ENCODE data around the gene SPRR2F.
"Not testable (repeated sequence)": the region's sequence is repeated elsewhere in the genome, so short reads cannot be mapped to it uniquely, and the experiment has no call there.

The SPRR2F gene, protein sequence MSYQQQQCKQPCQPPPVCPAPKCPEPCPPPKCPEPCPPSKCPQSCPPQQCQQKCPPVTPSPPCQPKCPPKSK

GRCh38 chr1:153113416-153113815 is at the start of gene SPRR2F:
Gene SPRR2F, minus strand, starts transcription at chr1:153113516. Its CDS starts 783 bp downstream, at chr1:153112733.
- DNase-seq (ENCODE audit: low read depth in 3 of 3), result no peak

DNA sequence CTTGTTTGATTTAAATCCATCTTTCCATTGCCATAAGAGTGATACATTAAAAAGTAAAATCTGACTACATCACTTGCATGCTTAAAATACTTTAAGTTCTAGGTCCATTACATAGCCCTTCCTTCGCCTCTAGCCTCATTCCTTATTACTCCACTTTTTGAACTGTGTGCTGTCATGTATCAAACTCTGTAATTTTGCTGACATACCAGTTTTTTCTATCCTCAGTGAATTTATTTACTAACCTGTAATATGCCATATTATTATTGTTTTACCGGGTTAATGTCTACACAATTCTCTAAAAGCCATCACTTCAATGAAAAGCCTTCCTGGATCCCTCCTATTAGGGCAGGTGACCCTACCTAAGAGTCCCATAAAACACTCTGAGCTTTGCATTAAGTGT is 42.2 kb upstream of the SPRR2F start:
- DNase-seq (ENCODE audit: low read depth in 3 of 3), result no peak

- DNase-seq (ENCODE audit: low read depth in 3 of 3), result no peak
Observed at GRCh38 chr1:153152481-153152880, 39.2 kb upstream of the SPRR2F start.

DNA sequence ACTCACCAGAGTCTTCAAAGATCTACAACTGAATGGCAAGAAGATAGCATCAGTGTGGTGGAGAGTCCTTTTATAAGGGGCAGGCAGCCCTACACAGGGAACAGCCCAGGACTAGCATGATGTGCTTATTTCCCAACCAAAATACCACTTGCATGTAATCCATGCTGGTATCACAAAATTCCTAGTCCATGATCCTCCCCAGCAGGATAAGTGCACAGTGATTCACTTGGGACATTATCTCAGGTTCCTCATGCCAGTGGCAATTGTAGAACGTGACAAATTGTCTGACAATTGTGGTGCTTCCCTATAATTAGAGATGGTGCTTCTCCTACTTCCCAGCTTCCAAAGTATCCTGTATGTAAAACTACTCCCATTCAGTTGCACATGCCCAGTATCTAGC is 37.5 kb upstream of the SPRR2F start, which contains the start of gene SPRR2G:
Gene SPRR2G (minus strand): TSS at position 45 of the 400 bp plus-strand sequence. CDS start 780 bp downstream, outside the sequence.
- no peak for DNase-seq (ENCODE audit: low read depth in 3 of 3)

GRCh38 chr1:153141377-153141776 is 28.1 kb upstream of the SPRR2F start:
- no peak for DNase-seq (ENCODE audit: low read depth in 3 of 3)

DNA sequence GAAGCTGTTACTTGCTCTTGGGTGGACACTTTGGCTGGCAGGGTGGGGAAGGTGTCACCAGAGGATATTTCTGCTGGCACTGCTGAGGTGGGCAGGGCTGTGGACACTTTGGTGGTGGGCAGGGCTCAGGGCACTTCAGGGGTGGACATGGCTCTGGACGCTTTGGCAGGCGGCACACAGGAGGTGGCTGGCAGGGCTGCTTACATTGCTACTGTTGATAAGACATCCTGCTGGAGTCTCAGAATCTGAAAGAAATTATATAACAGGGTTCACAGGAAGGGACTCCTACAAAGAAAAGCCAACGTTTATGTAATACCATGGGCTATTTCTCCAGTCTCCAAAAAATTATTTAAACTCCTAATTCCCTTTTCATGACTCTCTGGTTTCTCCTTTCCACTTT is 27.2 kb upstream of the SPRR2F start:
- no peak for DNase-seq (ENCODE audit: low read depth in 3 of 3)

DNA sequence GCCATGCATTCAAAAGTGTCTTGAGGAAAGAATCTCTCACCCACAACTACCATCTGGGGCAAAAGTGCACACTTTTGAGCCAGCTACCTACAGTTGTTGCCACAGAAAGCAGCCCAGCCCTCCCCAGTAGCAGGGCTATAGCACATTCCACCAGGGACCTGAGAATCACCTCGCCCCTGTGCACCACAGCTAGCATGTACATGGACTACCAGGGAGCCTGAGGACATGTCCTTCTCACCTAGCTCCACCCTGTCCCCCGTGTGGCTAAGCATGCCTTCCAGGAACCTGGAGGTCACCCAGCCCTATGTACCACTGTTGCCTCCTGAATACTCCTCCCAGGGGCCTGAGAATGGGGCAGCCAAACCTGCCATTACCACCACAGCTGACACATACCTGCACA is 20.4 kb upstream of the SPRR2F start:
- no peak for DNase-seq (ENCODE audit: low read depth in 3 of 3)

- no peak for DNase-seq (ENCODE audit: low read depth in 3 of 3)
Observed at GRCh38 chr1:153133267-153133666, 20.0 kb upstream of the SPRR2F start.

DNA sequence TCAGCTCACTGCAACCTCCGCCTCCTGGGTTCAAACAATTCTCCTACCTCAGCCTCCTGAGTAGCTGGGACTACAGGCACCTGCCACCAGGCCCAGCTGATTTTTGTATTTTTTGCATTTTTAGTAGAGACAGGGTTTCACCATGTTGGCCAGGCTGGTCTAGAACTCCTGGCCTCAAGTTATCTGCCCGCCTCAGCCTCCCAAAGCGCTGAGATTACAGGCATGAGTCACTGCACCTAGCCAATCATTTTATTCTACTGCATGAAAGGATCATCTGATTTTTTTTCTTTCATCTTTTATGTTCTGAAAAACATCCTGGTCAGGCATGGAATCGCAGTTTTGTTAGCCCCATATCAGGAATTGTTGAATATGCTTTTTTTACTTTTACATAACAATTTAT is 15.4 kb upstream of the SPRR2F start:
- DNase-seq (ENCODE audit: low read depth in 3 of 3), result not testable (repeated sequence)

DNA sequence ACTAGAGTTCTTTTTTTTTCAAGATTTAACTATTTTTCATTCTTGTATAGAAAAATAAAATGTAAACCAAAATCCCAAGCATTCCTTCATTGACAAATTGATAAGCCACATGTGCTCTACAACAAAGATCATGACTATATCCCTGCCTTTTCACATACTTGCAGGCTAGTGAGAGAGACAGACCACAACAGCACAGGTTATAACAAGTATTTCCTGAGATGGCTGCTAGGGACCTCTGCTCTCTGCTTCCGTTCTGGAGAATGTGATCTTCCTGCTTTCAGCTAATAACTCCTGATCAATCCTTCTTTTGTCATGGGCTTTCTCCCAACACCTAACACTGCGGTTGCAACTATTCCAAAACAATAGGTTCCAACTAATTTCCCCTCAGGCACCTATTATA is 14.0 kb upstream of the SPRR2F start:
- DNase-seq (ENCODE audit: low read depth in 3 of 3), result no peak

GRCh38 chr1:153125536-153125935 is 12.2 kb upstream of the SPRR2F start:
- no peak for DNase-seq (ENCODE audit: low read depth in 3 of 3)

DNA sequence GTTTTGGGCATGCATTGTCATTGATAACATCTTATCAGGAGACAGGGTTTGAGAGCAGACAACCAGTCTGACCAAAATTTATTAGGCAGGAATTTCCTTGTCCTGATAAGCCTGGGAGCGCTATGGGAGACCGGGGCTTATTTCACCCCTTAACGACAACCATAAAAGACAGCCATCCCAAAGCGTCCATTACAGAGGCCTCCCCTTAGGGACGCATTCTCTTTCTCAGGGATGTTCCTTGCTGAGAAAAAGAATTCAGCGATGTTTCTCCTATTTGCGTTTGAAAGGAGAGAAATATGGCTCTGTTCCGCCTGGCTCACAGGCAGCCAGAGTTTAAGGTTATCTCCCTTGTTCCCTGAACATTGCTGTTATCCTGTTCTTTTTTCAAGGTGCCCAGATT is 10.5 kb upstream of the SPRR2F start:
- not testable (repeated sequence) for DNase-seq (ENCODE audit: low read depth in 3 of 3)

GRCh38 chr1:153122831-153123421 is 9.6 kb upstream of the SPRR2F start:
- no peak for DNase-seq (ENCODE audit: low read depth in 3 of 3)

- no peak for DNase-seq (ENCODE audit: low read depth in 3 of 3)
Observed at GRCh38 chr1:153120945-153121344, 7.6 kb upstream of the SPRR2F start.

GRCh38 chr1:153119491-153119971 is 6.2 kb upstream of the SPRR2F start:
- no peak for DNase-seq (ENCODE audit: low read depth in 3 of 3)

DNA sequence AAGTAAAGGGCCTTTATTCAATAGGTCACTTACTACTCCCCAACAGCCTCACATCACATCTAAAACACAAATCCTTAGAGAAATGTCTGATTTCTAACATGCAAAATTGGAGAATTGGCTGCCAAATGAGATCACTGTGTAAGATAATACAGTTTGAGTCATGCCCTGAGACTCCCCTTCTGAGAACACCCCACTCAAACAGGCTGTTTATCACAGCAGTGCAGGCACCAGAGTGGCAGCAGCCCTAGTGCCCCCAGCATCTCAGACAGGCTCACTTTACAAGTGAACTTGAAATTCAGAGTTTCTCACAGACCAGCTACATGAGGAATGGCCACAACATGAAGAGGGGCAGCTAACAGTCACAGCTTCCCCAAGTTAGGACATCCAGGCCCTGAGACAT is 1.9 kb upstream of the SPRR2F start:
- DNase-seq (ENCODE audit: low read depth in 3 of 3), result not testable (repeated sequence)

GRCh38 chr1:153112454-153112853 is 862 bp downstream of the SPRR2F start:
- not testable (repeated sequence) for DNase-seq (ENCODE audit: low read depth in 3 of 3)

DNA sequence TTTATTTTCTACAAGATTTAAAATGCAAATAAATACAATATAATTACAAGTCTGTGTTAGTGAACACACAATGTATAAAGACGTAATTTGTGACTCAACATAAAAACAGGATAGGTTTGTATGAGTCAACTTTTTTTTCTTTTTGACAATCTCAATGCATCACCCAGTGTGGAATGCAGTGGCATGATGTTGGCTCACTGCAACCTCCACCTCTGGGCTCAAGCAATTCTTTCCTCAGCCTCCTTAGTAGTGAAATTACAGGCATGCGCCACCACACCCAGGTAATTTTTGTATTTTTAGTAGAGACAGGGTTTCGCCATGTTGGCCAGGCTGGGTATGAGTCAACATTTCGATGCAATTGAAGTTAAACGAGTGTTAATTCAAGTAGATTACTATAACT is 13.1 kb downstream of the SPRR2F start:
- no peak for DNase-seq (ENCODE audit: low read depth in 3 of 3)

GRCh38 chr1:153099461-153100045 is 13.8 kb downstream of the SPRR2F start:
- no peak for DNase-seq (ENCODE audit: low read depth in 3 of 3)

DNA sequence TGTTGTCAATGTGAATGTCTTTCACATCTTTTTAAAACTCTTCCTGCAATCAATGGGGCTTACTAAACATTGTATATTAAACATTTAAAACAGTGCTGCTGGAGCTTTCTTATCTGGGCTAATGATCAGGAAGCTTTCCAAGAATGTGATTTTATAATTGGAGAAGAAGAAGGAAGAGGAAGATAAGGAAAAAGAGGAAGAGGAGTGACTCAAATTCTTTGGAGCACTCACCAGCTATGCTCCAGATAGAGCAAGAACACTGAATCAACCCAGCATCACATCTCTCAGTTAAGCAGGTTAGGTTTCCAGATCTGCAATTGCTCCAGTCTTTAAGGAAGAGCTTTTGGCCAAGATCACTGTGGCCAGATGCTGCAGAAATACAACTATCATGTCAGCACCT is 17.6 kb downstream of the SPRR2F start:
- no peak for DNase-seq (ENCODE audit: low read depth in 3 of 3)

DNA sequence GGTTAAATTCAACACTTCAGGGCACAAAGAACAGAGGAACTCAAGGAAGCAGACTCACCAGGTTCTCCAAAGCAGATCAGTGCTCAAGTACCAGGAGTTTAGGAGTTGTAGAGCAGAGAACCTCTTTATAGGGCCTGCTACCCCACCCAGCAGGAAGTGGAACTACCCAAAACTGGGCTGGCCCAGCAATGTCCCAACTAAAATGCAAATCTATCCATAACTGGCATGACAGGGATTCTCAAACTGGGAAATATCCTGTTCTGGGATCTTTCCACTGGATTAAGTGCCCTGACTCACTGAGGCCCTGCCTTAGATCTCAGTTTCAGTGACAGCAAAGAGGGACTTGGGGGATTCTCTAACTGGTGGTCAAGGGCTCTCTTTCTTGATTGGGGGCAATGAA is 18.9 kb downstream of the SPRR2F start, which contains the start of gene SPRR2E:
Gene SPRR2E (minus strand): TSS at position 101 of the 400 bp plus-strand sequence. CDS start 775 bp downstream, outside the sequence.
- no peak for DNase-seq (ENCODE audit: low read depth in 3 of 3)

- DNase-seq (ENCODE audit: low read depth in 3 of 3), result no peak
Observed at GRCh38 chr1:153087652-153088051, 25.7 kb downstream of the SPRR2F start.

DNA sequence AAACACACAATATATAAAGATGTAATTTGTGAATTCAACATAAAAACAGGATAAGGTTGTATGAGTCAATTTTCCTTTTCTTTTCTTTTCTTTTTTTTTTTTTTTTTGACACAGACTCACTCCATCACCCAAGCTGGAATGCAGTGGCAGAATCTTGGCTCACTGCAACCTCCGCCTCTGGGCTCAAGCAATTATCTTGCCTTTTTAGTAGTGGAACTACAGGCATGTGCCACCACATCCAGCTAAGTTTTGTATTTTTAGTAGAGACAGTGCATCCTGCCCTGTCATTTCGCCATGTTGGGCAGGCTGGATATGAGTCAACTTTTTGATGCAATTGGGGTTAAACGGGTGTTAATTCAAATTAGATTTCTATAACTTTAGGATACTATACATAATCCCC is 31.6 kb downstream of the SPRR2F start:
- DNase-seq (ENCODE audit: low read depth in 3 of 3), result no peak
